IMR-90 (cell line): ENCODE data around the gene FMO4. TPM values are rescaled to one million over a fixed set of nuclear protein-coding genes. Genes with fewer than 3 reads are reported as not detected.

Experiments used
- ATAC-seq: fragments of 200-7000 bp; cut with Tn5 transposase; 2 replicates; pipeline ENCODE4 v1.9.1; 2020; ENCODE audit warnings: low read depth, mild to moderate bottlenecking, moderate library complexity
- BruUV-seq: library from RNA; stranded (reverse); fragments of 400-500 nt; replicated peaks from 2 replicates; lab custom pipeline; 2021; lab: Mats Ljungman, UMichigan
- CTCF ChIA-PET: fragments of 300-600 bp; formaldehyde crosslinking; extraction: SDS; loops from one replicate; lab custom pipeline; 2021; ENCODE audit warnings: antibody characterized with exemption; lab: Yijun Ruan, JAX
- POLR2A ChIA-PET: fragments of 300-600 bp; sonication (Branson Sonifier 250); formaldehyde crosslinking; loops from one replicate; lab custom pipeline; 2022; ENCODE audit warnings: antibody characterized with exemption; ENCODE audit not compliant: unreplicated experiment; lab: Charles Lee
- DNase-seq: peaks from one replicate; pipeline ENCODE4 v3.0.0; 2013
- H2AFZ ChIP-seq: replicated peaks from 2 replicates; pipeline ENCODE3; 2013; ENCODE audit warnings: low read length, mild to moderate bottlenecking; ENCODE audit not compliant: poor library complexity
- H2AK5ac ChIP-seq: 2 replicates; pipeline ENCODE4 v1.6.1; 2013; ENCODE audit warnings: low read depth, low read length, inconsistent platforms
- H2AK9ac ChIP-seq: replicated peaks from 2 replicates; pipeline ENCODE3; 2013; ENCODE audit warnings: mild to moderate bottlenecking, low read depth, low read length, moderate library complexity; ENCODE audit not compliant: poor library complexity
- H2BK120ac ChIP-seq: 2 replicates; pipeline ENCODE4 v1.6.1; 2013; ENCODE audit warnings: low read depth, low read length, inconsistent platforms
- H2BK15ac ChIP-seq: 3 replicates; pipeline ENCODE4 v1.6.1; 2013; ENCODE audit warnings: low read depth, low read length, inconsistent platforms
- H2BK20ac ChIP-seq: 2 replicates; pipeline ENCODE4 v1.6.1; 2013; ENCODE audit warnings: low read depth, mild to moderate bottlenecking, inconsistent platforms, low read length, moderate library complexity
- H2BK5ac ChIP-seq: 2 replicates; pipeline ENCODE4 v1.6.1; 2013; ENCODE audit warnings: mild to moderate bottlenecking, low read depth, low read length, inconsistent platforms; ENCODE audit not compliant: poor library complexity, severe bottlenecking
- H3K14ac ChIP-seq: replicated peaks from 2 replicates; pipeline ENCODE4 v1.6.1; 2013; ENCODE audit warnings: low read depth, low read length, inconsistent platforms
- H3K18ac ChIP-seq: 2 replicates; pipeline ENCODE4 v1.6.1; 2013; ENCODE audit warnings: low read depth, low read length, control low read depth
- H3K23ac ChIP-seq: 2 replicates; pipeline ENCODE4 v1.6.1; 2013; ENCODE audit warnings: low read depth, low read length, inconsistent platforms
- H3K27ac ChIP-seq: 2 replicates; pipeline ENCODE4 v1.5.1; 2013; ENCODE audit warnings: mild to moderate bottlenecking, control low read depth, low read length; ENCODE audit not compliant: insufficient read depth
- H3K27me3 ChIP-seq: 2 replicates; pipeline ENCODE4 v1.6.1; 2013; ENCODE audit warnings: low read length; ENCODE audit not compliant: control insufficient read depth, insufficient read depth
- H3K36me3 ChIP-seq: 2 replicates; pipeline ENCODE4 v1.6.1; 2013; ENCODE audit warnings: low read length, mixed read lengths; ENCODE audit not compliant: control insufficient read depth, insufficient read depth
- H3K4ac ChIP-seq: 2 replicates; pipeline ENCODE4 v1.6.1; 2013; ENCODE audit warnings: low read depth, low read length, inconsistent platforms
- H3K4me1 ChIP-seq: 2 replicates; pipeline ENCODE4 v1.6.1; 2013; ENCODE audit warnings: low read length, mixed read lengths; ENCODE audit not compliant: control insufficient read depth, insufficient read depth
- H3K4me2 ChIP-seq: 2 replicates; pipeline ENCODE4 v1.6.1; 2013; ENCODE audit warnings: low read depth, mild to moderate bottlenecking, control low read depth, low read length, moderate library complexity
- H3K4me3 ChIP-seq: 2 replicates; pipeline ENCODE4 v1.5.1; 2013; ENCODE audit warnings: low read depth, mild to moderate bottlenecking, control low read depth, low read length, moderate library complexity; ENCODE audit not compliant: insufficient read depth
- H3K56ac ChIP-seq: 2 replicates; pipeline ENCODE4 v1.6.1; 2013; ENCODE audit warnings: low read length, inconsistent platforms; ENCODE audit not compliant: insufficient read depth; ENCODE audit errors: extremely low read depth
- H3K79me1 ChIP-seq, 2 experiments: 2 replicates each; pipeline ENCODE4 v1.6.1; 2013; ENCODE audit warnings: low read length in 2 of 2, inconsistent platforms in 1 of 2, low read depth in 1 of 2
- H3K9ac ChIP-seq: 2 replicates; pipeline ENCODE4 v1.6.1; 2013; ENCODE audit warnings: low read depth, low read length, control low read depth
- H3K9me1 ChIP-seq: 2 replicates; pipeline ENCODE4 v1.6.1; 2013; ENCODE audit warnings: low read length, inconsistent platforms; ENCODE audit not compliant: insufficient read depth
- H3K9me3 ChIP-seq: 2 replicates; pipeline ENCODE4 v1.6.1; 2013; ENCODE audit warnings: low read length; ENCODE audit not compliant: control insufficient read depth, insufficient read depth
- H4K20me1 ChIP-seq: 2 replicates; pipeline ENCODE4 v1.6.1; 2013; ENCODE audit warnings: low read length, inconsistent platforms; ENCODE audit not compliant: insufficient read depth
- H4K5ac ChIP-seq: 2 replicates; pipeline ENCODE4 v1.6.1; 2013; ENCODE audit warnings: mild to moderate bottlenecking, low read depth, low read length, control low read depth
- H4K8ac ChIP-seq, 2 experiments: 2 replicates each; pipeline ENCODE4 v1.6.1; 2013; ENCODE audit warnings: low read depth in 2 of 2, low read length in 2 of 2, control low read depth in 1 of 2, inconsistent platforms in 1 of 2
- H4K91ac ChIP-seq: 2 replicates; pipeline ENCODE4 v1.6.1; 2013; ENCODE audit warnings: low read depth, low read length, inconsistent platforms; ENCODE audit not compliant: insufficient read depth
- BHLHE40 ChIP-seq: fragments of 150-350 bp; IDR thresholded peaks from 2 replicates; pipeline ENCODE4 v1.6.1; 2016; ENCODE audit warnings: mild to moderate bottlenecking, low read depth, low read length
- CEBPB ChIP-seq: IDR thresholded peaks from 2 replicates; pipeline ENCODE4 v1.6.1; 2012; ENCODE audit warnings: low read depth, low read length, improper control_type of control experiment
- CHD1 ChIP-seq: IDR thresholded peaks from 2 replicates; pipeline ENCODE4 v1.6.1; 2012; ENCODE audit warnings: low read depth, low read length, improper control_type of control experiment
- ELK1 ChIP-seq: fragments of 150-350 bp; IDR thresholded peaks from 2 replicates; pipeline ENCODE4 v1.6.1; 2016; ENCODE audit warnings: low read depth, mild to moderate bottlenecking, low read length, moderate library complexity, borderline replicate concordance
- FOS ChIP-seq: fragments of 150-350 bp; IDR thresholded peaks from 2 replicates; pipeline ENCODE4 v1.6.1; 2016; ENCODE audit warnings: low read depth, low read length
- MAZ ChIP-seq: IDR thresholded peaks from 2 replicates; pipeline ENCODE4 v1.6.1; 2012; ENCODE audit warnings: low read depth, mild to moderate bottlenecking, low read length, improper control_type of control experiment, moderate library complexity, borderline replicate concordance
- MXI1 ChIP-seq: IDR thresholded peaks from 2 replicates; pipeline ENCODE4 v1.6.1; 2012; ENCODE audit warnings: low read depth, mild to moderate bottlenecking, low read length, moderate library complexity, borderline replicate concordance
- NFE2L2 ChIP-seq: fragments of 150-350 bp; IDR thresholded peaks from 2 replicates; pipeline ENCODE4 v1.6.1; 2016; ENCODE audit warnings: low read depth, mild to moderate bottlenecking, low read length
- POLR2A ChIP-seq: IDR thresholded peaks from 2 replicates; pipeline ENCODE4 v1.6.1; 2012; ENCODE audit warnings: mild to moderate bottlenecking, low read depth, low read length
- RAD21 ChIP-seq: IDR thresholded peaks from 2 replicates; pipeline ENCODE4 v1.6.1; 2012; ENCODE audit warnings: low read length, improper control_type of control experiment
- RFX5 ChIP-seq: IDR thresholded peaks from 2 replicates; pipeline ENCODE4 v1.8.0; 2012; ENCODE audit warnings: low read depth, mild to moderate bottlenecking, low read length, moderate library complexity
- whole genome bisulfite sequencing, 2 experiments: methylation state at CpG; one replicate each; pipeline versions ENCODE4 v1.1.5 to v1.1.7; 2013; ENCODE audit warnings: missing lambda C conversion rate in 2 of 2; ENCODE audit not compliant: insufficient read length in 1 of 2; ENCODE audit errors: extremely low coverage in 2 of 2; 5-methylcytosine and 5-hydroxymethylcytosine counted together
- dilution Hi-C: fragments of 300-500 bp; cut with HindIII; formaldehyde crosslinking; loops from one replicate; pipeline ENCODE4 v1.14.3; 2018; ENCODE audit warnings: low sequenced_read_pairs; ENCODE audit not compliant: unreplicated experiment
- in situ Hi-C: fragments of 300-500 bp; cut with MboI; formaldehyde crosslinking; loops from 3 replicates; pipeline ENCODE4 v1.14.3; 2019; ENCODE audit warnings: low sequenced_read_pairs, inconsistent platforms, mixed read lengths
- intact Hi-C: fragments of 100-400 bp; cut with micrococcal nuclease; formaldehyde crosslinking; loops from 2 replicates; pipeline ENCODE4 v1.10.0; 2022
- polyA plus RNA-seq, 3 experiments: library from polyadenylated mRNA; depleted of rRNA; stranded (reverse); fragments of >200 nt; gene quantifications; 2 replicates each; pipeline ENCODE4 v1.2.3, GENCODE V29; 2012; ENCODE audit warnings: low replicate concordance in 1 of 3
- total RNA-seq: library from RNA; depleted of rRNA; stranded (reverse); fragments of >200 nt; gene quantifications from 2 replicates; pipeline ENCODE4 v1.2.3, GENCODE V29; 2012

FMO4 gene
- total and polyA plus RNA-seq, 2 of the 4 experiments (the other 2 are of a cell fraction), result 0.36 to 0.55 TPM

GRCh38 chr1:171310661-171311087, 3.3 kb upstream of the FMO4 start:
- Histone ChIP-seq H2BK5ac (no peak overlapping the region), H3K18ac (no peak overlapping the region), H3K56ac (no peak overlapping the region), H3K4ac (no peak overlapping the region), H2AK9ac (no peak overlapping the region), H2AK5ac (no peak overlapping the region), H3K4me2 (no peak overlapping the region), H3K79me1 (no peaks in the 10 kb centered on the region), H4K20me1 (no peaks in the 10 kb centered on the region), H2BK20ac (no peak overlapping the region), H2AFZ (no peak overlapping the region), H4K8ac (no peak overlapping the region), H3K23ac (no peak overlapping the region), H3K27ac (no peak overlapping the region), H2BK120ac (no peak overlapping the region), H4K5ac (no peak overlapping the region), H3K9me3 (no peaks in the 10 kb centered on the region), H3K9ac (no peak overlapping the region), H3K14ac (no peak overlapping the region), H3K27me3 (no peaks in the 10 kb centered on the region), H3K9me1 (no peaks in the 10 kb centered on the region), H3K4me1 (0 out of 2 replicates have a peak, but pooled peaks cover 2% of the 10 kb centered on the region), H3K4me3 (no peak overlapping the region), H4K91ac (no peak overlapping the region), H3K36me3 (no peaks in the 10 kb centered on the region), H2BK15ac (no peak overlapping the region)
- BruUV-seq, result no TSS peak
- CTCF ChIA-PET, result no interaction called here
- in situ Hi-C loops (no loop called here), intact Hi-C loops (loop anchor here (5.0 kb wide), 4 partner anchors 83 to 228 kb away; no protein-coding TSS in a partner anchor), dilution Hi-C loops (no loop called here)
- TF ChIP-seq RAD21 (no peak), NFE2L2 (no peak), CEBPB (no peak), FOS (no peak), CHD1 (no peak), BHLHE40 (no peak), ELK1 (no peak), MAZ (no peak), MXI1 (no peak), POLR2A (no peak), RFX5 (no peak)
- WGBS, 2 experiments, result no CpG with 5 or more reads among the region's 3 CpGs
- POLR2A ChIA-PET, result no interaction called here
- no peak for DNase-seq
- no peak for ATAC-seq
